NK-92 treated with Interleukin-12 subunit alpha and Interleukin-12 subunit beta, amount 100 ng/mL, for 24 hours (cell line): Measurements from ENCODE around the gene PPP3CA.

Source experiments
- DNase-seq: peaks from one replicate; lab custom pipeline; 2025; lab: John Stamatoyannopoulos, UW

Gene PPP3CA

GRCh38 chr4:101049549-101050001 is 297.8 kb downstream of the PPP3CA start:
- no peak for DNase-seq

GRCh38 chr4:101044766-101045165 is 302.6 kb downstream of the PPP3CA start:
- DNase-seq = no peak

- DNase-seq = no peak
Observed at GRCh38 chr4:101042847-101043246, 304.5 kb downstream of the PPP3CA start.

GRCh38 chr4:101040776-101041175 is 306.6 kb downstream of the PPP3CA start:
- DNase-seq = no peak

GRCh38 chr4:101039367-101039766 is 308.0 kb downstream of the PPP3CA start:
- DNase-seq = no peak

GRCh38 chr4:101037938-101038413 is 309.4 kb downstream of the PPP3CA start:
- no peak for DNase-seq

GRCh38 chr4:101037249-101037648 is 310.1 kb downstream of the PPP3CA start:
- DNase-seq = no peak

- no peak for DNase-seq
Observed at GRCh38 chr4:101035487-101035886, 311.8 kb downstream of the PPP3CA start.

GRCh38 chr4:101033986-101034385 is 313.3 kb downstream of the PPP3CA start:
- no peak for DNase-seq

GRCh38 chr4:101032541-101032940 is 314.8 kb downstream of the PPP3CA start:
- no peak for DNase-seq

- DNase-seq = no peak
Observed at GRCh38 chr4:101031971-101032370, 315.4 kb downstream of the PPP3CA start.

- DNase-seq = no peak
Observed at GRCh38 chr4:101028886-101029285, 318.4 kb downstream of the PPP3CA start.

- DNase-seq = no peak
Observed at GRCh38 chr4:101027721-101028120, 319.6 kb downstream of the PPP3CA start.

GRCh38 chr4:101025755-101026154 is 321.6 kb downstream of the PPP3CA start:
- DNase-seq = no peak

- DNase-seq = no peak
Observed at GRCh38 chr4:101022151-101023024, 324.9 kb downstream of the PPP3CA start.

- DNase-seq = no peak
Observed at GRCh38 chr4:101020956-101021355, 326.4 kb downstream of the PPP3CA start.

- peak; percentile 4 for DNase-seq
Observed at GRCh38 chr4:101019941-101020401, 327.4 kb downstream of the PPP3CA start.

- DNase-seq = no peak
Observed at GRCh38 chr4:101019313-101019712, 328.0 kb downstream of the PPP3CA start.

- DNase-seq = no peak
Observed at GRCh38 chr4:101018836-101019235, 328.5 kb downstream of the PPP3CA start.

- no peak for DNase-seq
Observed at GRCh38 chr4:101014417-101014816, 332.9 kb downstream of the PPP3CA start.

- DNase-seq = no peak
Observed at GRCh38 chr4:101010987-101011386, 336.3 kb downstream of the PPP3CA start.

GRCh38 chr4:101009471-101009870 is 337.9 kb downstream of the PPP3CA start:
- no peak for DNase-seq

- DNase-seq = no peak
Observed at GRCh38 chr4:101008503-101008902, 338.8 kb downstream of the PPP3CA start.

GRCh38 chr4:101005659-101006058 is 341.7 kb downstream of the PPP3CA start:
- no peak for DNase-seq
